ENCODE data around the gene SLC9A7. TPM values are rescaled to one million over a fixed set of nuclear protein-coding genes. Genes with fewer than 3 reads are reported as not detected.

SLC9A7 gene
- total and polyA plus RNA-seq, 12 donors = 0.43 to 7.5 (median 1.9) TPM

DNA sequence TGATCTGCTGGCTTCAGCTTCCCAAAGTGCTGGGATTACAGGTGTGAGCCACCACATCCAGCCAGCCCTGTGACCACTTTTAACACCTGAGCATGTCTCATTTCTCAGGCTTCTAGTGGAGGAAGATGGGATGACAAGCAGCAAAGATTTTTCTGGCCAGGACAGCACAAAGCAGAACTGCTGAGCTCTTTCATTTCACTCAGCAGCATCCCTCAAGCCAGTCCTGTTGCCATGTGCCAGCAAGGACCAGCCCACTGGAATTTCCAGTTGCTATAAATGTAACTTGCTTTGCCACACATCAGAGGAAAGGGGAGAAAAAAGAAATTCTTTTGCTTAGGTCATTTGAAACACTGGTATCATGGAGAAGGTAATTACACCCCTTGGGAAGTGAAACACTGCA, 75.9 kb downstream of the SLC9A7 start:
- intact Hi-C loops (cut with DNase I) = loop anchor here in 3 of 10 donors (10.0 kb wide), 2 partner anchors 108 to 128 kb away; partner anchors contain the start of gene CHST7 (in 1 of the 3)
- ATAC-seq = no peak
- no peak for DNase-seq
- H3K36me3 ChIP-seq = no peaks in the 10 kb centered on the region
- peaks cover 0 to 5% (median 0%) of the 10 kb centered on the region in 7 donors for H3K27me3 ChIP-seq
- no peak overlapping the region for H3K27ac ChIP-seq
- peaks cover 0 to 4% (median 0%) of the 10 kb centered on the region in 9 donors for H3K4me1 ChIP-seq
- no peak overlapping the region for H3K4me3 ChIP-seq
- no peaks in the 10 kb centered on the region for H3K9me3 ChIP-seq
- TF ChIP-seq, protein P1, sequence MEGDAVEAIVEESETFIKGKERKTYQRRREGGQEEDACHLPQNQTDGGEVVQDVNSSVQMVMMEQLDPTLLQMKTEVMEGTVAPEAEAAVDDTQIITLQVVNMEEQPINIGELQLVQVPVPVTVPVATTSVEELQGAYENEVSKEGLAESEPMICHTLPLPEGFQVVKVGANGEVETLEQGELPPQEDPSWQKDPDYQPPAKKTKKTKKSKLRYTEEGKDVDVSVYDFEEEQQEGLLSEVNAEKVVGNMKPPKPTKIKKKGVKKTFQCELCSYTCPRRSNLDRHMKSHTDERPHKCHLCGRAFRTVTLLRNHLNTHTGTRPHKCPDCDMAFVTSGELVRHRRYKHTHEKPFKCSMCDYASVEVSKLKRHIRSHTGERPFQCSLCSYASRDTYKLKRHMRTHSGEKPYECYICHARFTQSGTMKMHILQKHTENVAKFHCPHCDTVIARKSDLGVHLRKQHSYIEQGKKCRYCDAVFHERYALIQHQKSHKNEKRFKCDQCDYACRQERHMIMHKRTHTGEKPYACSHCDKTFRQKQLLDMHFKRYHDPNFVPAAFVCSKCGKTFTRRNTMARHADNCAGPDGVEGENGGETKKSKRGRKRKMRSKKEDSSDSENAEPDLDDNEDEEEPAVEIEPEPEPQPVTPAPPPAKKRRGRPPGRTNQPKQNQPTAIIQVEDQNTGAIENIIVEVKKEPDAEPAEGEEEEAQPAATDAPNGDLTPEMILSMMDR (IDR thresholded peaks at IDR 0.05) = no peak

DNA sequence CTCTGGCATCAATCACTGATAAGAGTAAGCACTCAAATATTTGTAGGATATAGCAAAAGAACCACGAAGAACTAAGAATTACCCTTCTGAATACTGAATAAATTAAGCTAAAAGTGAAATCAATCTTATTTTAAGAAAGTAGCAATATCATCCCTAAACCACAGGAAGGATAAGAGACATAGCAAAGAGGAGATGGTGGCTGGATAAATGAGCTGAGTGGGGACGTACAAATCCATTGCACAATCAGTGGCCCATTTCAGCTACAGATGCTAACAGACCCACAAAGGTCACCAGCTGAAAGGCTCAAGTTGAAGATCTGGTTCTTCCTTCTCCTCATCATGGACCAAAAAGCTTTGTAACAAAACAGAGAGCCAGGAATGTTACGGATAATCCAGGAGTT, 77.1 kb downstream of the SLC9A7 start:
- no peaks in the 10 kb centered on the region for H3K36me3 ChIP-seq
- DNase-seq = no peak
- TF ChIP-seq, protein P1 (IDR thresholded peaks at IDR 0.05) = no peak
- H3K4me1 ChIP-seq = no peaks in the 10 kb centered on the region
- H3K4me3 ChIP-seq = no peak overlapping the region
- WGBS, 2 donors = 80 to 87% methylated on average over 3 of the region's 3 CpGs
- H3K27ac ChIP-seq = no peak overlapping the region
- intact Hi-C loops (cut with DNase I) = loop anchor here in 3 of 10 donors (10.0 kb wide), 2 partner anchors 107 to 127 kb away; partner anchors contain the start of gene CHST7 (in 1 of the 3)
- H3K9me3 ChIP-seq = no peaks in the 10 kb centered on the region
- ATAC-seq = no peak
- H3K27me3 ChIP-seq = peaks cover 0 to 4% (median 0%) of the 10 kb centered on the region in 7 donors

DNA sequence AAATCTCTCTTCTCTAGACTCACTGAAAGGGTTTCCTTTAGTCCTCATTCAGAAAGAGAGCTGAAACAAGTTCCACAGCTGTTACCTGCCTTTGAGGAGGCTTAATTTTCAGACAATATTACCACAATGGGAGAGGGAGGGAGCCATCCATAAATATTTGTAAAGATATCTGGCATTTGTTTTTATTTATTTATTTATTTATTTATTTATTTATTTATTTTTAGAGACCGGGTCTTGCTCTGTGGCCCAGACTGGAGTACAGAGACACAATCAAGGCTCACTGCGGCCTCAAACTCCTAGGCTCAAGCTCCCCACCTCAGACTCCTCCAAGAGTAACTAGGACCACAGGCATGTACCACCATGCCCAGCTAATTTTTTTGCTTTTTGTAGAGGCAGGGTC, 80.7 kb downstream of the SLC9A7 start:
- DNase-seq (no peak), ATAC-seq (no peak)
- Histone ChIP-seq H3K27me3 (peaks cover 0 to 14% (median 0%) of the 10 kb centered on the region in 7 donors), H3K9me3 (no peaks in the 10 kb centered on the region), H3K36me3 (no peaks in the 10 kb centered on the region), H3K27ac (no peak overlapping the region), H3K4me1 (no peaks in the 10 kb centered on the region), H3K4me3 (no peak overlapping the region)
- WGBS, 2 donors = 100% methylated on average over 2 of the region's 2 CpGs
- intact Hi-C loops (cut with DNase I) = no loop called here
- TF ChIP-seq, protein P1 (IDR thresholded peaks at IDR 0.05) = no peak

DNA sequence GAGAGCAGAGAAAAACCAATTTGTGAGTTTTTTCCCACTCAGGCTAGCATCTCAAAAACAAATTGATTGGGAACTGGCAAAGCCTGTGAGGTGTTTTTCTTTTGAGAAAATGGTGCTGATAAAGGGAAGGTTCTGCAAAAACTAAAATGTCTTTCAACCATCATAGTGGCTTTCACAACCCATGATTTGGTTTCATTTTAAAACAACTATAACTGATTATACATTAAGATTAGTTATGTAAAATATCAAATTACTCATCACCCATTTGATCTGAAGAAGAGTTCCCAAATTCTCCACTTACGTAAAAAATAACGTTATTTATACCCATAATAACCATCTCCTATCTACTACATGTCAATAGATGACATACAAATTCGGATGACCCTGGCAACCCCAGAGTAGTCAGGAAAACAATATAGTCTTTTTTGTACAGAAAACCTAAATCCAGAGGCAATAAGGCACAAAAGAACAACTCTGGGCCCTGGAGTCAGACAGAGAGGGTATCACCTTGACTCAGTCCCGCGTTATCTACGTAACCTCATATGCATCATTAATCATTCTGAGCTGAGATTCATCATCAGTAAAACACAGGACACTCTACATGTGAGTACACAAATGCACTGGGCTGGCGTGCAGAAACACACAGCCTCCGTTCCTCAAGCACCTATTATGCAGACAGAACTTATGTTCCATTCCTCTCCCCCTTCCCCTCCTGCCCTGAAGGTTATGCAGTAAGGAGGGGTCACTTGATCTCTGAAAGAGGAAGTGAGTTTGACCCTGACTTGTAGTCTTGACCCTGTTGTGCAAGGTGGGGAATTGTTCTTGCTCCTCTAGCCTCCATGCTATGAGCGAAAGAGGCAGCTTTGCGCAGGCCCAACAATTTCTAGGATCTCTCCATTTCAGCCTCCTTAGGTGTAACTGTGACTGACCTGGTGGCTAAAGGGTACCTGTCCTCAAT, 82.2 kb downstream of the SLC9A7 start:
- H3K9me3 ChIP-seq = no peaks in the 10 kb centered on the region
- peaks cover 0 to 14% (median 0%) of the 10 kb centered on the region in 7 donors for H3K27me3 ChIP-seq
- ATAC-seq = no peak
- no peaks in the 10 kb centered on the region for H3K36me3 ChIP-seq
- H3K4me1 ChIP-seq = no peaks in the 10 kb centered on the region
- H3K27ac ChIP-seq = no peak overlapping the region
- 92% methylated on average over 10 of the region's 10 CpGs for WGBS, 2 donors
- intact Hi-C loops (cut with DNase I) = no loop called here
- TF ChIP-seq, protein P1 (IDR thresholded peaks at IDR 0.05) = no peak
- no peak for DNase-seq
- no peak overlapping the region for H3K4me3 ChIP-seq
